GM18508 (cell line): ENCODE results near the gene CAVIN4.

Experiments
- ATAC-seq: cut with Tn5 transposase; IDR thresholded peaks from one replicate; pipeline ENCODE4 v1.9.1; 2021; ENCODE audit warnings: moderate number of reproducible peaks; ENCODE audit not compliant: insufficient read depth, unreplicated experiment

The CAVIN4 gene

GRCh38 chr9:100577776-100578448, at the start of gene CAVIN4:
Gene CAVIN4, plus strand, starts transcription at chr9:100578079. Its CDS starts 65 bp downstream, at chr9:100578144.
- ATAC-seq: no peak

- ATAC-seq: no peak
These were observed 43.5 kb upstream of the CAVIN4 start for GRCh38 chr9:100534401-100534800.

- ATAC-seq: no peak
These were observed 37.6 kb upstream of the CAVIN4 start for GRCh38 chr9:100540327-100540726.

GRCh38 chr9:100549048-100549447, 28.8 kb upstream of the CAVIN4 start:
- ATAC-seq: no peak

GRCh38 chr9:100554935-100555401, 22.9 kb upstream of the CAVIN4 start:
- no peak for ATAC-seq

- ATAC-seq: no peak
These were observed 22.4 kb upstream of the CAVIN4 start for GRCh38 chr9:100555471-100555870.

- no peak for ATAC-seq
These were observed 20.8 kb upstream of the CAVIN4 start for GRCh38 chr9:100557053-100557452.

- ATAC-seq: no peak
These were observed 16.6 kb upstream of the CAVIN4 start for GRCh38 chr9:100561256-100561655.

- ATAC-seq: no peak
These were observed 10.0 kb upstream of the CAVIN4 start for GRCh38 chr9:100567856-100568255.

- no peak for ATAC-seq
These were observed 4.1 kb upstream of the CAVIN4 start for GRCh38 chr9:100573655-100574260.

GRCh38 chr9:100575006-100575405, 2.9 kb upstream of the CAVIN4 start:
- ATAC-seq: no peak

- ATAC-seq: no peak
These were observed 2.0 kb upstream of the CAVIN4 start for GRCh38 chr9:100575765-100576386.

GRCh38 chr9:100578610-100579009, 731 bp downstream of the CAVIN4 start:
- no peak for ATAC-seq

- ATAC-seq: no peak
These were observed 1.8 kb downstream of the CAVIN4 start for GRCh38 chr9:100579665-100580064.

- ATAC-seq: no peak
These were observed 2.4 kb downstream of the CAVIN4 start for GRCh38 chr9:100580257-100580656.

- ATAC-seq: no peak
These were observed 3.2 kb downstream of the CAVIN4 start for GRCh38 chr9:100581081-100581480.

- ATAC-seq: no peak
These were observed 3.8 kb downstream of the CAVIN4 start for GRCh38 chr9:100581661-100582060.

- ATAC-seq: no peak
These were observed 5.3 kb downstream of the CAVIN4 start for GRCh38 chr9:100583014-100583802.

- no peak for ATAC-seq
These were observed 7.1 kb downstream of the CAVIN4 start for GRCh38 chr9:100584951-100585350.

- ATAC-seq: no peak
These were observed 8.2 kb downstream of the CAVIN4 start for GRCh38 chr9:100586093-100586492.

GRCh38 chr9:100587375-100587774, 9.5 kb downstream of the CAVIN4 start:
- no peak for ATAC-seq
